ENCODE data around the gene COL6A5. TPM values are rescaled to one million over a fixed set of nuclear protein-coding genes. Genes with fewer than 3 reads are reported as not detected.

The COL6A5 gene
- total and polyA plus RNA-seq, 4 donors: 0.01 to 0.09 TPM; not detected in 2

DNA sequence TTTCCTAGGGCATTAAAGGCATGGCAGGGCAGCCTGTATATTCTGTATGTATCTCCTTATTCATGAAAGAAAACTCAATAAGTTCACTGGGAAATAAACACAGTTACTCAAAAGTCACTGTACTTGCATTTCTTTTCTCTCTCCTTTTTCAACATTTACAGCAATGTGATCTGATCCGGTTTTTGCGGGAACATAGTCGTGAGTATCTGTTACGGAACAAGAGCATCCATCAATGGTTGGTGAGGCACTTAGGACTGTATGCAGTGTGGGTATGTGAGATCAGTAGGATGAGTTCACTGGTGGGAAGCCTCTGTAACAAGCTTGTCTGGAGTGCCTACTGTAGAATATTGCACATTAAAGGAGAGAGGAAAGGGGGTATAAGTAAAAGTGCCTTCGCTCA is 80.7 kb downstream of the COL6A5 start (continued):
- TF ChIP-seq CTCF (IDR thresholded peaks at IDR 0.05; ENCODE audit: low read depth, low read length, missing input control) (no peak), RXRA (IDR thresholded peaks at IDR 0.05) (no peak), YY1 (IDR thresholded peaks at IDR 0.05) (no peak)

GRCh38 chr3:130428871-130429712 is 83.6 kb downstream of the COL6A5 start:
- Histone ChIP-seq H3K27me3 (ENCODE audit: control insufficient read depth in 4 of 4, insufficient read depth in 4 of 4, low read length in 3 of 4) (peaks cover 0 to 5% (median 0%) of the 10 kb centered on the region in 4 donors), H3K4me1 (ENCODE audit: control insufficient read depth in 4 of 4, insufficient read depth in 4 of 4, low read length in 3 of 4) (no peaks in the 10 kb centered on the region), H3K36me3 (ENCODE audit: control insufficient read depth in 4 of 4, insufficient read depth in 3 of 4, low read depth in 1 of 4, low read length in 3 of 4) (no peaks in the 10 kb centered on the region), H3K27ac (ENCODE audit: low read depth in 1 of 2, low read length in 2 of 2) (no peak overlapping the region), H3K4me3 (ENCODE audit: low read depth in 1 of 3, low read length in 3 of 3) (no peak overlapping the region), H3K9ac (ENCODE audit: low read depth in 1 of 2, low read length in 2 of 2) (no peak overlapping the region), H3K9me3 (ENCODE audit: control insufficient read depth in 4 of 4, low read length in 3 of 4) (no peaks in the 10 kb centered on the region)
- WGBS: 55% methylated on average over 5 of the region's 5 CpGs
- no peak for DNase-seq (ENCODE audit: low spot score)
- TF ChIP-seq CTCF (IDR thresholded peaks at IDR 0.05; ENCODE audit: low read depth, low read length, missing input control) (no peak), YY1 (IDR thresholded peaks at IDR 0.05) (no peak), RXRA (IDR thresholded peaks at IDR 0.05) (no peak), NR2F2 (IDR thresholded peaks at IDR 0.05) (no peak), EGR1 (IDR thresholded peaks at IDR 0.05; ENCODE audit: low read depth in 2 of 2) (no peak), HNF4A (conservative IDR thresholded peaks at IDR 0.05) (no peak), REST (IDR thresholded peaks at IDR 0.05) (no peak), HNF4G (IDR thresholded peaks at IDR 0.05) (no peak), GABPA (IDR thresholded peaks at IDR 0.05 in 1 of 2, conservative IDR thresholded peaks at IDR 0.05 in 1 of 2) (no peak), FOXA2 (IDR thresholded peaks at IDR 0.05) (no peak), JUND (IDR thresholded peaks at IDR 0.05) (no peak), SP1 (IDR thresholded peaks at IDR 0.05) (no peak), FOXA1 (IDR thresholded peaks at IDR 0.05) (no peak)
- TF ChIP-seq, protein P1, sequence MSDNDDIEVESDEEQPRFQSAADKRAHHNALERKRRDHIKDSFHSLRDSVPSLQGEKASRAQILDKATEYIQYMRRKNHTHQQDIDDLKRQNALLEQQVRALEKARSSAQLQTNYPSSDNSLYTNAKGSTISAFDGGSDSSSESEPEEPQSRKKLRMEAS (IDR thresholded peaks at IDR 0.05): no peak
- TF ChIP-seq, protein P2, sequence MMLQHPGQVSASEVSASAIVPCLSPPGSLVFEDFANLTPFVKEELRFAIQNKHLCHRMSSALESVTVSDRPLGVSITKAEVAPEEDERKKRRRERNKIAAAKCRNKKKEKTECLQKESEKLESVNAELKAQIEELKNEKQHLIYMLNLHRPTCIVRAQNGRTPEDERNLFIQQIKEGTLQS (IDR thresholded peaks at IDR 0.05): no peak
- TF ChIP-seq, protein P3, sequence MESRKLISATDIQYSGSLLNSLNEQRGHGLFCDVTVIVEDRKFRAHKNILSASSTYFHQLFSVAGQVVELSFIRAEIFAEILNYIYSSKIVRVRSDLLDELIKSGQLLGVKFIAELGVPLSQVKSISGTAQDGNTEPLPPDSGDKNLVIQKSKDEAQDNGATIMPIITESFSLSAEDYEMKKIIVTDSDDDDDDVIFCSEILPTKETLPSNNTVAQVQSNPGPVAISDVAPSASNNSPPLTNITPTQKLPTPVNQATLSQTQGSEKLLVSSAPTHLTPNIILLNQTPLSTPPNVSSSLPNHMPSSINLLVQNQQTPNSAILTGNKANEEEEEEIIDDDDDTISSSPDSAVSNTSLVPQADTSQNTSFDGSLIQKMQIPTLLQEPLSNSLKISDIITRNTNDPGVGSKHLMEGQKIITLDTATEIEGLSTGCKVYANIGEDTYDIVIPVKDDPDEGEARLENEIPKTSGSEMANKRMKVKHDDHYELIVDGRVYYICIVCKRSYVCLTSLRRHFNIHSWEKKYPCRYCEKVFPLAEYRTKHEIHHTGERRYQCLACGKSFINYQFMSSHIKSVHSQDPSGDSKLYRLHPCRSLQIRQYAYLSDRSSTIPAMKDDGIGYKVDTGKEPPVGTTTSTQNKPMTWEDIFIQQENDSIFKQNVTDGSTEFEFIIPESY (IDR thresholded peaks at IDR 0.05): no peak
